ENCODE data around the gene ZSCAN22.

Gene ZSCAN22

GRCh38 chr19:58334691-58335249, 8.0 kb downstream of the ZSCAN22 start:
- Histone ChIP-seq H3K36me3 (ENCODE audit: low read depth) (peaks cover 6% of the 10 kb centered on the region), H3K27me3 (ENCODE audit: insufficient read depth, poor library complexity, severe bottlenecking) (no peaks in the 10 kb centered on the region)
- no peak for TF ChIP-seq CTCF (IDR thresholded peaks at IDR 0.05; ENCODE audit: poor library complexity, severe bottlenecking)

GRCh38 chr19:58335630-58336029, 8.8 kb downstream of the ZSCAN22 start:
- H3K27me3 ChIP-seq (ENCODE audit: insufficient read depth, poor library complexity, severe bottlenecking), result no peaks in the 10 kb centered on the region
- H3K4me3 ChIP-seq (ENCODE audit: severe bottlenecking), result no peak overlapping the region
- no peak for DNase-seq (ENCODE audit: low spot score)
- no peak overlapping the region for H3K27ac ChIP-seq (ENCODE audit: poor library complexity, severe bottlenecking)
- ATAC-seq (ENCODE audit: low read depth), result no peak
- H3K4me1 ChIP-seq (ENCODE audit: insufficient read depth, poor library complexity, severe bottlenecking), result no peaks in the 10 kb centered on the region
- peaks cover 6% of the 10 kb centered on the region for H3K36me3 ChIP-seq (ENCODE audit: low read depth)
- H3K9me3 ChIP-seq (ENCODE audit: severe bottlenecking), result no peaks in the 10 kb centered on the region
- no peak for TF ChIP-seq CTCF (IDR thresholded peaks at IDR 0.05; ENCODE audit: poor library complexity, severe bottlenecking)

More at GRCh38 chr19:58334691-58335249, 8.0 kb downstream of the ZSCAN22 start:
- DNase-seq (ENCODE audit: low spot score) (no peak), ATAC-seq (ENCODE audit: low read depth) (no peak)
- no peaks in the 10 kb centered on the region for H3K9me3 ChIP-seq (ENCODE audit: severe bottlenecking)
- no peak overlapping the region for H3K27ac ChIP-seq (ENCODE audit: poor library complexity, severe bottlenecking)
- H3K4me3 ChIP-seq (ENCODE audit: severe bottlenecking), result no peak overlapping the region
- no peaks in the 10 kb centered on the region for H3K4me1 ChIP-seq (ENCODE audit: insufficient read depth, poor library complexity, severe bottlenecking)

- TF ChIP-seq CTCF (IDR thresholded peaks at IDR 0.05; ENCODE audit: poor library complexity, severe bottlenecking), result no peak
- DNase-seq (ENCODE audit: low spot score) (no peak), ATAC-seq (ENCODE audit: low read depth) (no peak)
- no peaks in the 10 kb centered on the region for H3K4me1 ChIP-seq (ENCODE audit: insufficient read depth, poor library complexity, severe bottlenecking)
- no peak overlapping the region for H3K27ac ChIP-seq (ENCODE audit: poor library complexity, severe bottlenecking)
- no peaks in the 10 kb centered on the region for H3K27me3 ChIP-seq (ENCODE audit: insufficient read depth, poor library complexity, severe bottlenecking)
- peaks cover 6% of the 10 kb centered on the region for H3K36me3 ChIP-seq (ENCODE audit: low read depth)
- H3K9me3 ChIP-seq (ENCODE audit: severe bottlenecking), result no peaks in the 10 kb centered on the region
- no peak overlapping the region for H3K4me3 ChIP-seq (ENCODE audit: severe bottlenecking)
Observed at GRCh38 chr19:58336216-58336615, 9.4 kb downstream of the ZSCAN22 start.

- no peaks in the 10 kb centered on the region for H3K4me1 ChIP-seq (ENCODE audit: insufficient read depth, poor library complexity, severe bottlenecking)
- no peaks in the 10 kb centered on the region for H3K9me3 ChIP-seq (ENCODE audit: severe bottlenecking)
- no peaks in the 10 kb centered on the region for H3K27me3 ChIP-seq (ENCODE audit: insufficient read depth, poor library complexity, severe bottlenecking)
- no peak for ATAC-seq (ENCODE audit: low read depth)
- no peak for DNase-seq (ENCODE audit: low spot score)
- H3K4me3 ChIP-seq (ENCODE audit: severe bottlenecking), result no peak overlapping the region
- TF ChIP-seq CTCF (IDR thresholded peaks at IDR 0.05; ENCODE audit: poor library complexity, severe bottlenecking), result no peak
- H3K36me3 ChIP-seq (ENCODE audit: low read depth), result peaks cover 6% of the 10 kb centered on the region
- no peak overlapping the region for H3K27ac ChIP-seq (ENCODE audit: poor library complexity, severe bottlenecking)
Observed at GRCh38 chr19:58336820-58337219, 10.0 kb downstream of the ZSCAN22 start.

- Histone ChIP-seq H3K36me3 (ENCODE audit: low read depth) (peaks cover 6% of the 10 kb centered on the region), H3K27me3 (ENCODE audit: insufficient read depth, poor library complexity, severe bottlenecking) (no peaks in the 10 kb centered on the region), H3K27ac (ENCODE audit: poor library complexity, severe bottlenecking) (no peak overlapping the region), H3K4me1 (ENCODE audit: insufficient read depth, poor library complexity, severe bottlenecking) (no peaks in the 10 kb centered on the region), H3K4me3 (ENCODE audit: severe bottlenecking) (no peak overlapping the region), H3K9me3 (ENCODE audit: severe bottlenecking) (no peaks in the 10 kb centered on the region)
- no peak for TF ChIP-seq CTCF (IDR thresholded peaks at IDR 0.05; ENCODE audit: poor library complexity, severe bottlenecking)
- DNase-seq (ENCODE audit: low spot score) (no peak), ATAC-seq (ENCODE audit: low read depth) (no peak)
Observed at GRCh38 chr19:58338336-58338735, 11.5 kb downstream of the ZSCAN22 start.
